Measurements from ENCODE around the gene CYP46A1.
"Not testable (repeated sequence)": the region's sequence is repeated elsewhere in the genome, so short reads cannot be mapped to it uniquely, and the experiment has no call there.

The CYP46A1 gene

GRCh38 chr14:99683619-99684409 is at the start of gene CYP46A1:
TSS of gene CYP46A1 (plus strand) at chr14:99684298. CDS start at chr14:99684418, 120 bp downstream.
- peak; percentile 98 for DNase-seq

GRCh38 chr14:99634443-99634842 is 49.7 kb upstream of the CYP46A1 start:
- DNase-seq: no peak

GRCh38 chr14:99635116-99635515 is 49.0 kb upstream of the CYP46A1 start:
- no peak for DNase-seq

GRCh38 chr14:99636487-99636886 is 47.6 kb upstream of the CYP46A1 start:
- no peak for DNase-seq

GRCh38 chr14:99637624-99638023 is 46.5 kb upstream of the CYP46A1 start:
- no peak for DNase-seq

GRCh38 chr14:99642771-99643170 is 41.3 kb upstream of the CYP46A1 start:
- DNase-seq: not testable (repeated sequence)

- no peak for DNase-seq
These were observed 40.8 kb upstream of the CYP46A1 start for GRCh38 chr14:99643343-99643742.

- DNase-seq: no peak
These were observed 40.0 kb upstream of the CYP46A1 start for GRCh38 chr14:99644035-99644587.

- no peak for DNase-seq
These were observed 39.2 kb upstream of the CYP46A1 start, which contains the start of gene HHIPL1 for GRCh38 chr14:99644723-99645544. TSS of gene HHIPL1 (plus strand) at chr14:99645129. CDS start at chr14:99645208, 79 bp downstream.

- DNase-seq: no peak
These were observed 38.3 kb upstream of the CYP46A1 start for GRCh38 chr14:99645545-99646505.

- DNase-seq: no peak
These were observed 36.7 kb upstream of the CYP46A1 start for GRCh38 chr14:99647411-99647810.

GRCh38 chr14:99648027-99648784 is 35.9 kb upstream of the CYP46A1 start:
- DNase-seq: no peak

GRCh38 chr14:99649219-99649618 is 34.9 kb upstream of the CYP46A1 start:
- DNase-seq: no peak

GRCh38 chr14:99649643-99650042 is 34.5 kb upstream of the CYP46A1 start:
- DNase-seq: no peak

- no peak for DNase-seq
These were observed 33.9 kb upstream of the CYP46A1 start for GRCh38 chr14:99650189-99650588.

- DNase-seq: no peak
These were observed 31.9 kb upstream of the CYP46A1 start for GRCh38 chr14:99651953-99652746.

- no peak for DNase-seq
These were observed 29.7 kb upstream of the CYP46A1 start for GRCh38 chr14:99654235-99654985.

GRCh38 chr14:99655521-99655920 is 28.6 kb upstream of the CYP46A1 start:
- DNase-seq: no peak

GRCh38 chr14:99656171-99656570 is 27.9 kb upstream of the CYP46A1 start:
- DNase-seq: no peak

GRCh38 chr14:99657645-99658155 is 26.4 kb upstream of the CYP46A1 start:
- DNase-seq: no peak
